MM.1S (cell line): ENCODE results near the gene ANK2.

Experiments
- DNase-seq: peaks from one replicate; pipeline ENCODE4 v3.0.0-alpha.2; 2015
- H2AFZ ChIP-seq: fragments of 300-600 bp; sonication (generic); 2 replicates; pipeline ENCODE4 v1.6.0; 2016; ENCODE audit warnings: antibody characterized with exemption, low read length
- H3F3A ChIP-seq: fragments of 300-600 bp; sonication (generic); 2 replicates; pipeline ENCODE4 v1.6.1; 2016; ENCODE audit warnings: mild to moderate bottlenecking, antibody characterized with exemption, low read length, moderate library complexity, mixed read lengths; ENCODE audit not compliant: insufficient read depth
- H3K27ac ChIP-seq: fragments of 300-600 bp; sonication (generic); 2 replicates; pipeline ENCODE4 v1.5.1; 2016; ENCODE audit warnings: mild to moderate bottlenecking, low read length
- H3K27me3 ChIP-seq: fragments of 300-600 bp; sonication (generic); replicated peaks from 2 replicates; pipeline ENCODE4 v1.6.0; 2016; ENCODE audit warnings: low read length; ENCODE audit not compliant: insufficient read depth
- H3K36me3 ChIP-seq: fragments of 300-600 bp; sonication (generic); replicated peaks from 2 replicates; pipeline ENCODE4 v1.6.1; 2016; ENCODE audit warnings: mild to moderate bottlenecking, low read length, mixed read lengths; ENCODE audit not compliant: insufficient read depth
- H3K4me1 ChIP-seq: fragments of 300-600 bp; sonication (generic); 2 replicates; pipeline ENCODE4 v1.6.1; 2016; ENCODE audit warnings: low read length, mixed read lengths
- H3K4me2 ChIP-seq: fragments of 300-600 bp; sonication (generic); 2 replicates; pipeline ENCODE4 v1.6.0; 2016; ENCODE audit warnings: low read depth, low read length
- H3K4me3 ChIP-seq: fragments of 300-600 bp; sonication (generic); 2 replicates; pipeline ENCODE4 v1.5.1; 2016; ENCODE audit warnings: low read length, mixed read lengths
- H3K79me2 ChIP-seq: fragments of 300-600 bp; sonication (generic); 2 replicates; pipeline ENCODE4 v1.6.1; 2016; ENCODE audit warnings: mixed run types, low read length, mixed read lengths
- H3K9ac ChIP-seq: fragments of 300-600 bp; sonication (generic); 2 replicates; pipeline ENCODE4 v1.6.1; 2016; ENCODE audit warnings: low read length, mixed read lengths
- H3K9me2 ChIP-seq: fragments of 300-600 bp; sonication (generic); replicated peaks from 2 replicates; pipeline ENCODE4 v1.6.1; 2016; ENCODE audit warnings: mild to moderate bottlenecking, low read length, mixed read lengths; ENCODE audit not compliant: insufficient read depth
- H3K9me3 ChIP-seq: fragments of 300-600 bp; sonication (generic); replicated peaks from 2 replicates; pipeline ENCODE4 v1.6.1; 2016; ENCODE audit warnings: mild to moderate bottlenecking, low read length, mixed read lengths; ENCODE audit not compliant: insufficient read depth
- H4K20me1 ChIP-seq: fragments of 300-600 bp; sonication (generic); 2 replicates; pipeline ENCODE4 v1.6.1; 2016; ENCODE audit warnings: mild to moderate bottlenecking, low read length, moderate library complexity, mixed read lengths; ENCODE audit not compliant: insufficient read depth
- EZH2 ChIP-seq: fragments of 300-600 bp; sonication (generic); optimal IDR thresholded peaks from 2 replicates; pipeline ENCODE3; 2017; ENCODE audit warnings: low read depth, mild to moderate bottlenecking, antibody characterized with exemption, low read length, mixed read lengths
- EZH2phosphoT487 ChIP-seq: fragments of 300-600 bp; sonication (generic); IDR thresholded peaks from 2 replicates; pipeline ENCODE4 v1.6.1; 2018; ENCODE audit warnings: antibody characterized with exemption, low read length
- TF ChIP-seq, protein P1 (sequence below): fragments of 300-600 bp; sonication (generic); IDR thresholded peaks from 2 replicates; pipeline ENCODE4 v1.5.1; 2016; ENCODE audit warnings: antibody characterized with exemption, low read length, mixed read lengths

The ANK2 gene

GRCh38 chr4:113328514-113328913 lies 279.1 kb downstream of the ANK2 start:
- Histone ChIP-seq H3K9ac (no peak overlapping the region), H3K9me3 (no peaks in the 10 kb centered on the region), H3K27me3 (no peaks in the 10 kb centered on the region), H3K79me2 (no peaks in the 10 kb centered on the region), H4K20me1 (no peaks in the 10 kb centered on the region), H3K36me3 (no peaks in the 10 kb centered on the region), H3K4me1 (no peaks in the 10 kb centered on the region), H3F3A (no peaks in the 10 kb centered on the region), H3K27ac (no peak overlapping the region), H3K9me2 (no peaks in the 10 kb centered on the region), H3K4me2 (no peak overlapping the region), H2AFZ (no peak overlapping the region), H3K4me3 (no peak overlapping the region)
- TF ChIP-seq, protein P1, sequence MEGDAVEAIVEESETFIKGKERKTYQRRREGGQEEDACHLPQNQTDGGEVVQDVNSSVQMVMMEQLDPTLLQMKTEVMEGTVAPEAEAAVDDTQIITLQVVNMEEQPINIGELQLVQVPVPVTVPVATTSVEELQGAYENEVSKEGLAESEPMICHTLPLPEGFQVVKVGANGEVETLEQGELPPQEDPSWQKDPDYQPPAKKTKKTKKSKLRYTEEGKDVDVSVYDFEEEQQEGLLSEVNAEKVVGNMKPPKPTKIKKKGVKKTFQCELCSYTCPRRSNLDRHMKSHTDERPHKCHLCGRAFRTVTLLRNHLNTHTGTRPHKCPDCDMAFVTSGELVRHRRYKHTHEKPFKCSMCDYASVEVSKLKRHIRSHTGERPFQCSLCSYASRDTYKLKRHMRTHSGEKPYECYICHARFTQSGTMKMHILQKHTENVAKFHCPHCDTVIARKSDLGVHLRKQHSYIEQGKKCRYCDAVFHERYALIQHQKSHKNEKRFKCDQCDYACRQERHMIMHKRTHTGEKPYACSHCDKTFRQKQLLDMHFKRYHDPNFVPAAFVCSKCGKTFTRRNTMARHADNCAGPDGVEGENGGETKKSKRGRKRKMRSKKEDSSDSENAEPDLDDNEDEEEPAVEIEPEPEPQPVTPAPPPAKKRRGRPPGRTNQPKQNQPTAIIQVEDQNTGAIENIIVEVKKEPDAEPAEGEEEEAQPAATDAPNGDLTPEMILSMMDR: no peak
- no peak for TF ChIP-seq EZH2phosphoT487
- TF ChIP-seq EZH2: no peak
- DNase-seq: no peak

DNA sequence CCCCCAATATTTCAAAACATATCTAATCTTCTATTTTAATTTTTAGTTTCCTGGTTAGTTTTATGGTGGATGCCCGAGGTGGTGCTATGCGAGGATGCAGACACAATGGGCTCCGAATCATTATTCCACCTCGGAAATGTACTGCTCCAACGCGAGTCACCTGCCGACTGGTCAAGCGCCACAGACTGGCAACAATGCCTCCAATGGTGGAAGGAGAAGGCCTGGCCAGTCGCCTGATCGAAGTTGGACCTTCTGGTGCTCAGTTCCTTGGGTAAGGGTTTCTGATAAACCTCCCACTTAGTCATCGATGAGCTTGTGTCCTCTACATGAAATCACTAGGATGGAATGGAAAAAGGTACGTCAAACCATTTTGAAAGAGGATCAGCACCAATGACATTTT lies 280.7 kb downstream of the ANK2 start:
- H3K27me3 ChIP-seq: no peaks in the 10 kb centered on the region
- no peaks in the 10 kb centered on the region for H4K20me1 ChIP-seq
- H3K9ac ChIP-seq: no peak overlapping the region
- H3K9me3 ChIP-seq: no peaks in the 10 kb centered on the region
- H3K4me1 ChIP-seq: no peaks in the 10 kb centered on the region
- no peak overlapping the region for H2AFZ ChIP-seq
- no peaks in the 10 kb centered on the region for H3K9me2 ChIP-seq
- H3F3A ChIP-seq: no peaks in the 10 kb centered on the region
- H3K27ac ChIP-seq: no peak overlapping the region
- DNase-seq: no peak
- no peaks in the 10 kb centered on the region for H3K36me3 ChIP-seq
- no peak overlapping the region for H3K4me3 ChIP-seq
- no peaks in the 10 kb centered on the region for H3K79me2 ChIP-seq
- no peak overlapping the region for H3K4me2 ChIP-seq
- TF ChIP-seq EZH2phosphoT487 (no peak), EZH2 (no peak)
- TF ChIP-seq, protein P1: no peak

- Histone ChIP-seq H3K27me3 (no peaks in the 10 kb centered on the region), H3K9ac (no peak overlapping the region), H3F3A (no peaks in the 10 kb centered on the region), H3K4me2 (no peak overlapping the region), H3K27ac (no peak overlapping the region), H3K9me2 (no peaks in the 10 kb centered on the region), H3K36me3 (no peaks in the 10 kb centered on the region), H2AFZ (no peak overlapping the region), H3K4me1 (no peaks in the 10 kb centered on the region), H3K4me3 (no peak overlapping the region), H3K9me3 (no peaks in the 10 kb centered on the region), H3K79me2 (no peaks in the 10 kb centered on the region), H4K20me1 (no peaks in the 10 kb centered on the region)
- DNase-seq: no peak
- TF ChIP-seq EZH2phosphoT487 (no peak), EZH2 (no peak)
- TF ChIP-seq, protein P1: no peak
Measured at GRCh38 chr4:113331811-113332210, 282.4 kb downstream of the ANK2 start.
